NCI-H510A treated with DMSO at 0.1 percent for 48 hours (cell line): ENCODE results near the gene CPZ.
"Not testable (repeated sequence)": the region's sequence is repeated elsewhere in the genome, so short reads cannot be mapped to it uniquely, and the experiment has no call there.

Experiments used
- DNase-seq: peaks from one replicate; lab custom pipeline; 2025; lab: John Stamatoyannopoulos, UW

Gene CPZ

GRCh38 chr4:8653326-8654000, 60.9 kb downstream of the CPZ start:
- no peak for DNase-seq

DNA sequence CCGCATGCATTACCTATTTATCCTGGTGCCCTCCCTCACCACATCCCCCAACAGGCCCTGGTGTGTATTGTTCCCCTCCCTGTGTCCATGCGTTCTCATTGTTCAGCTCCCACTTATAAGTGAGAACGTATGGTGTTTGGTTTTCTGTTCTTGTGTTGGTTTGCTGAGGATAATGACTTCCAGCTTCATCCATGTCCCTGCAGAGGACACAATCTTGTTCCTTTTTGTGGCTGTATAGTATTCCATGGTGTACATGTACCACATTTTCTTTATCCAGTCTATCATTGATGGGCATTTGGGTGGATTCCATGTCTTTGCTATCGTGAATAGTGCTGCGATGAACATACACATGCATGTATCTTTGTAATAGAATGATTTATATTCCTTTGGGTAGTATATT, 61.6 kb downstream of the CPZ start:
- DNase-seq: not testable (repeated sequence)

- DNase-seq: no peak
These were observed 63.0 kb downstream of the CPZ start for GRCh38 chr4:8655411-8656184.

GRCh38 chr4:8656185-8656517, 63.6 kb downstream of the CPZ start:
- no peak for DNase-seq

DNA sequence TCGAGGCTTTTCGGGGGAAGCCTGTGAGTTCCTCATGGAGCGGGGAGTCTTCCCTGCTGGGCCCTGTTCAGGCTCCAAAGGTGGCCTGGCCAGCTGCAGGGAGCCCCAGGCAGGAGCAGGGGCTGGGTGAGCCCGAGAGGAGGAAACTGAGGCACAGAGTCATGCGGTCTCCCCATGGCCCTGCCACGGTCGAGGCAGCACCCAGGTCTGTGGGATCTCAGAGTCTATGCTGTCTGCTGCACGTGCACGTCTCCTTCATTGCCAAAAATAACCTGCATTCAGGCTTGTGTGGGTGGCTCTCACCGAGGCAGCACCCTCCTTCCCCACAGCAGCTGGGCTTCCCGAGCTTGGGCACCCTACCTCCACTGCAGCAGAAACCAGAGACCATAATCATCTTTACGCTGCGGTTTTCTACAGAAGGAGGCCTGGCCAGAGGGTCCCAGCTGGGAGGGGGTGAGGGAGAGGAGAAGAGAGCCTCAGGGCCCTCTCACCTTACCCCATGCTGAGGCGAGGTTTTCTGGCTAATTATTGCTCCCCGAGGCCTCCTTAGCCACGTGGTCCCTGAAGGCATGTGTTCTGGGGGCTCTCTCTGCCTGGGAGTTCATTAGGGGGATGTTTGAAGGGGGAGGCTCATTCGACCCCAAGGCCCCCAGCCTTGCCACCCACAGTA, 64.3 kb downstream of the CPZ start:
- no peak for DNase-seq

DNA sequence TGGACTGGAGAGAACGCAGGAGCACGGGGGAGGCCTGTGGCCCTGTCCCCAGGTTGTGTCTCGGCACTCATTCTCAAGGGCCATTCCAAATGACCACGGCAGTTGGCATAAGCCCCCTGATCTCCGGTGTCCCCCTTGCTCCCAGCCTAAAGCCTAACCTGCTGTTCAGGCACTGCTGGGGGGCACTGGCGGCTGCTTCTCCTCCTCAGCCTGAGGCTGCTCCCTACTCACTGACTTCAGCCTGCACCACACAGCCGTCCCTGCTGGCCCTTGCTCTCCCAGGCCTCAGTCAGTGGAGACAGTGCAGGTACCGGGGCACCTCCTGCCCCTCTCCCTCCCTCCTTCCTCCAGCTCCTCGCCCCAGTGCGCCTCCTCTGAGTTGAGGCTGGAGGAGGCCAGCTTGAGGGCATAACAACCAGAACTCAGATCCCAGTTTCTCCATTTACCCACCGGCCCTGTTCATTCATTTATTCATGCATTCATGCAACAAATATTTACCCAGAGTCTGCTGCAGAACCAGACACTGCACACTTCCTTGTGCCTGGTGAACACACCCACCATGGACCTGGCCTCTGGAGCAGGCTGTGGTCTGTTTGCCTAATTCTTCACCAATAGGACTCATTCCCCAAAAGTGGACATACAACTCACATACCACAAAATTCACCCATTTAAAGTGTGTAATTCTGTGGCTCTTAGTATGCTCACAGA, 65.0 kb downstream of the CPZ start:
- no peak for DNase-seq

DNA sequence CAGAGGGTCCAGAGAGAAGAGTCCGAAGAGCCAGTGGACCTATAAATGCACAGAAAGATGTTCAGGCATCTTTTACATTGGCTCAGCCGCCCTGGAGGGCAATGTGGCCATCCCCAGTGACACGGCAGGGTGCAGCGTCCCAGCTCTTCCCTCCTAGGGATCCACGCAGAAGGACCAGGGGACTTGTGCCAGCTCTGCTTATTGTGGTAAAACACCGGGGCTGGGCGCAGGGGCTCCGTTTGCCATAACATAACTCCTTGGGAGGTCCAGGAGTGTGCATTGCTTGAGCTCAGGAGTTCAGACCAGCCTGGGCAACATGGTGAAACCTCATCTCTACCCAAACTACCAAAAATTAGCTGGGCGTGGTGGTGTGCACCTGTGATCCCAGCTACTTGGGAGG, 70.2 kb downstream of the CPZ start:
- DNase-seq: no peak

GRCh38 chr4:8664031-8664805, 71.7 kb downstream of the CPZ start:
- no peak for DNase-seq

DNA sequence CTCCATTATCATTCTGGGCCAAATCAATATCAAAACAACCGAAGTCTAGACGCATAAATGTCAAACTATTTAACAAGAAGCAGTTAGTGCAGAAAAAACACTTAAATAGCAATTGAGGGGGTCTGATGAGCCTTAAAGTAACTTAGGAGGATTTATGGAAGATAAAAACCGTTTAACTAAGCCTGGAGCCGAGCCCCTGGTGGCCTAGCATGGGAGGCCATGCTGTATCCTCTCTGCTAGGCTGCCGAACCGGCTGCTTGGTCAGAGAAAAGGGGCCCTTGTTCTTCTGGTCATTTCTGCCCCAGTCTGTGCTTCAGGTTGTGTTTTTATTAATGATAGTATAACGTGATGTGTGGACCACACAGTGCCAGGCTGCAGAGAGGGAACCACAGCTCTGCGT, 72.4 kb downstream of the CPZ start:
- no peak for DNase-seq

DNA sequence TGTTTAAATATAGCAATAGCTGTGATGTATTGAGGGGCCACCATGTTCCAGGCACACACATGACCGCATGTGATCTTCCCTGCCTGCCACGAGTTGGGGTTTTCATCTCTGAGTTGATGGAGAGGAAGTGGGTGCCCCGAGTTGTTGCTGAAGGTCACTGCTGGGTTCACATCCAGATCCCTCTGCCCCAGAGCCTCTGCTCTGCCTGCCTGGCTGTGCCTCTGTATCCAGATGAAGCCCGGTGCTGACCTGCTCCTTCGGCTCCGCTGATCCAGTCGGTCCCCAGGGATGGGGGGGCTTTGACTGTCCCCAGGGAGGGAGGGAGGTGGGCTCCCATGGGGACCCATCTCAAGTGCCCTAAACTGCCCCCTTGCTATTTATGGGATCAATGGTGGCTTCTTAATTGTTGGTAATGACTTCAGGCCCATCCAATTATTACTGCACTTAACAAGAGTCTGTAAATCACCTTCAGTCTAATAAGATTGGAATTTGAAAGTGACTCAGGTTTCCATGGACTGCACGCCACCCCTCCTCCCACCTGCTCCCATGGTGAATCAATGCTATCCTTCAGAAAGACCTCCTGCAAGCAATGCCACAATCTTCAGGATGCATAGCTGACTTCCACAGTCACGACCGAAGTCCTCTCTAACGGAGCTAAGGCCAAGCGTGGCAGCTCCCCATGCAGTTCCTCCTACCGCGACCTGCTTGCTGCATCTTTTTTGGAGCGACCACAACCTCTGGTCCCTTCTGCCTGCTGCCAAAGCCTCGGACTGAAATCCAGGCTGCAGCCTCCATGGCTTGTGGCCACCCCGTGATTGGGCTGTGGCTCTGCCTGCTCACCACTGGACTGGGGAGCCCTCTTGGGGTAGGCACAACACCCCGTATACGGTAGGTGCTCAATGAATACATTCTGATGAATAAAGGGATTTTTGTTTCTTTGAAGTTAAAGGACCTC, 73.1 kb downstream of the CPZ start:
- no peak for DNase-seq

DNA sequence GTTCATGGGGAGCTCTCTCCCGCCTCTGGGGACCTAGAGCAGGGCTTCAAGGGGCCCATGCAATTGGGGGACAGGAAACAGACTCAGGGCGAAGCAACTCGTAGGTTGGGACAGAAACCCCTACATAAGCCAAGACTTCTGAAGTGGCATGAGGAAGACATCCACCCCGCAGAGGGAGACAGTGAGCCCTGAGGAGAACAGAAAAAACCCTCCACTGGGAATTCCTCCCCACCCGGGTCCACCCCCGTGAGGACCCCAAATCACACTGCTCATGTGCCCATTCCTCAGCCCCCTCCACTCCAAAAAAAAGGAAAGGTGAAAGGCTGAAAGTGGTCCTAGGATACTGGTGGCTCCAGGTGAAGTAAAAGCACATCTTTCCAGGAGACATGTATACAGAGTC, 74.0 kb downstream of the CPZ start:
- DNase-seq: no peak
